H1 (cell line): ENCODE measurements around the gene PNRC2. TPM values are rescaled to one million over a fixed set of nuclear protein-coding genes. Genes with fewer than 3 reads are reported as not detected.

Experiments
- CHD2 ChIP-seq: IDR thresholded peaks from 2 replicates; pipeline ENCODE4 v1.6.1; 2012; ENCODE audit warnings: low read length, improper control_type of control experiment
- CREB1 ChIP-seq: IDR thresholded peaks from 2 replicates; pipeline ENCODE4 v1.6.1; 2012; ENCODE audit warnings: inconsistent platforms
- HDAC2 ChIP-seq, 2 experiments: fragments of 300-600 bp in 1 of 2; sonication (generic) in 1 of 2; IDR thresholded peaks; 2 replicates each; pipeline ENCODE4 v1.6.1; 2011 to 2012; ENCODE audit warnings: low read depth in 2 of 2, low read length in 2 of 2, mild to moderate bottlenecking in 2 of 2, moderate library complexity in 2 of 2, borderline replicate concordance in 1 of 2, inconsistent platforms in 1 of 2
- MAFK ChIP-seq: IDR thresholded peaks from 2 replicates; pipeline ENCODE4 v1.6.1; 2012; ENCODE audit warnings: low read depth, mild to moderate bottlenecking, improper control_type of control experiment, low read length
- RAD21 ChIP-seq, 2 experiments: IDR thresholded peaks in 1 of 2; conservative IDR thresholded peaks in 1 of 2; 2 replicates each; pipeline ENCODE4 v1.6.1; 2011; ENCODE audit warnings: low read depth in 2 of 2, low read length in 2 of 2, improper control_type of control experiment in 1 of 2, inconsistent platforms in 1 of 2, mild to moderate bottlenecking in 1 of 2, moderate library complexity in 1 of 2
- SIN3A ChIP-seq, 2 experiments: IDR thresholded peaks in 1 of 2; conservative IDR thresholded peaks in 1 of 2; 2 replicates each; pipeline ENCODE4 v1.6.1; 2011 to 2012; ENCODE audit warnings: low read length in 2 of 2, improper control_type of control experiment in 1 of 2, low read depth in 1 of 2, mild to moderate bottlenecking in 1 of 2
- SIRT6 ChIP-seq: IDR thresholded peaks from one replicate; pipeline ENCODE4 v1.7.1; 2012; ENCODE audit warnings: low read length, inconsistent platforms
- SIX5 ChIP-seq: IDR thresholded peaks from 2 replicates; pipeline ENCODE4 v1.6.1; 2011; ENCODE audit warnings: mild to moderate bottlenecking, low read depth, low read length
- TAF7 ChIP-seq: optimal IDR thresholded peaks from 2 replicates; pipeline ENCODE3; 2011; ENCODE audit warnings: low read depth, mild to moderate bottlenecking, inconsistent platforms, low read length, moderate library complexity, borderline replicate concordance
- polyA plus RNA-seq, 7 experiments: library from polyadenylated mRNA; depleted of rRNA in 3 of 7; stranded (reverse) in 5 of 7; unstranded in 2 of 7; fragments of >200 nt in 5 of 7; fragments of 200-250 nt in 2 of 7; gene quantifications; 1 replicate in 5 of 7; 2 replicates in 1 of 7; 4 replicates in 1 of 7; pipeline versions ENCODE4 v1.2.1 to v1.2.3, GENCODE V29; 2011 to 2013; ENCODE audit warnings: missing spikeins in 2 of 7, mixed read lengths in 2 of 7
- total RNA-seq: library from RNA; stranded (reverse); fragmentation: NEBNext Ultra II Directional; extraction: Animal tissue kit (Norgen Biotek cat#: 25700); gene quantifications from 2 replicates; pipeline ENCODE4 v1.2.1, GENCODE V29; 2021
- TF ChIP-seq, protein P1 (sequence below): fragments of 300-600 bp; sonication (generic); IDR thresholded peaks from 2 replicates; pipeline ENCODE4 v1.7.1; 2012; ENCODE audit warnings: low read length, moderate library complexity, mild to moderate bottlenecking, inconsistent platforms; ENCODE audit not compliant: insufficient replicate concordance
- TF ChIP-seq, protein P2 (sequence below): IDR thresholded peaks from 2 replicates; pipeline ENCODE4 v1.6.1; 2012; ENCODE audit warnings: inconsistent platforms

The PNRC2 gene
- total and polyA plus RNA-seq, 2 of the 8 experiments (the other 6 are each of a cell fraction or from before 2014, with no cell fraction given), result 57.5 to 147 TPM

DNA sequence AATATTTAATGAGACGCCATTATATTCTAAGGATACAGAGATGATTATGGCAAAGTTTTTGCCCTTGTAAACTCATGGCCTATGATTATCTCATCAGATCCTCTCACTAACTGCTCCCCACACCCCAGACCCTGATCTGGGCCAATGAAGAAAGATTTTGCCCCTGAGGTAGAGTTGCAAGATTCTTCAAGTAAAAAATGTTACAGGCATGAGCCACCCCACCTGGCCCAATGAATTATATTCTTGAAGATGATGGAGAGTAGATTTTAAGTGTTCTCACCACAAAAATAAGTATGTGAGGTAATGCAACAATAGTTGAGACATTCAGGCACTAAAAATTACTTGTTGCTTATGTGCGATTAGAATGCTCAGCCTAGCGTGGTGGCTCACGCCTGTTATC is 44.7 kb upstream of the PNRC2 start (continued):
- TF ChIP-seq, protein P1, sequence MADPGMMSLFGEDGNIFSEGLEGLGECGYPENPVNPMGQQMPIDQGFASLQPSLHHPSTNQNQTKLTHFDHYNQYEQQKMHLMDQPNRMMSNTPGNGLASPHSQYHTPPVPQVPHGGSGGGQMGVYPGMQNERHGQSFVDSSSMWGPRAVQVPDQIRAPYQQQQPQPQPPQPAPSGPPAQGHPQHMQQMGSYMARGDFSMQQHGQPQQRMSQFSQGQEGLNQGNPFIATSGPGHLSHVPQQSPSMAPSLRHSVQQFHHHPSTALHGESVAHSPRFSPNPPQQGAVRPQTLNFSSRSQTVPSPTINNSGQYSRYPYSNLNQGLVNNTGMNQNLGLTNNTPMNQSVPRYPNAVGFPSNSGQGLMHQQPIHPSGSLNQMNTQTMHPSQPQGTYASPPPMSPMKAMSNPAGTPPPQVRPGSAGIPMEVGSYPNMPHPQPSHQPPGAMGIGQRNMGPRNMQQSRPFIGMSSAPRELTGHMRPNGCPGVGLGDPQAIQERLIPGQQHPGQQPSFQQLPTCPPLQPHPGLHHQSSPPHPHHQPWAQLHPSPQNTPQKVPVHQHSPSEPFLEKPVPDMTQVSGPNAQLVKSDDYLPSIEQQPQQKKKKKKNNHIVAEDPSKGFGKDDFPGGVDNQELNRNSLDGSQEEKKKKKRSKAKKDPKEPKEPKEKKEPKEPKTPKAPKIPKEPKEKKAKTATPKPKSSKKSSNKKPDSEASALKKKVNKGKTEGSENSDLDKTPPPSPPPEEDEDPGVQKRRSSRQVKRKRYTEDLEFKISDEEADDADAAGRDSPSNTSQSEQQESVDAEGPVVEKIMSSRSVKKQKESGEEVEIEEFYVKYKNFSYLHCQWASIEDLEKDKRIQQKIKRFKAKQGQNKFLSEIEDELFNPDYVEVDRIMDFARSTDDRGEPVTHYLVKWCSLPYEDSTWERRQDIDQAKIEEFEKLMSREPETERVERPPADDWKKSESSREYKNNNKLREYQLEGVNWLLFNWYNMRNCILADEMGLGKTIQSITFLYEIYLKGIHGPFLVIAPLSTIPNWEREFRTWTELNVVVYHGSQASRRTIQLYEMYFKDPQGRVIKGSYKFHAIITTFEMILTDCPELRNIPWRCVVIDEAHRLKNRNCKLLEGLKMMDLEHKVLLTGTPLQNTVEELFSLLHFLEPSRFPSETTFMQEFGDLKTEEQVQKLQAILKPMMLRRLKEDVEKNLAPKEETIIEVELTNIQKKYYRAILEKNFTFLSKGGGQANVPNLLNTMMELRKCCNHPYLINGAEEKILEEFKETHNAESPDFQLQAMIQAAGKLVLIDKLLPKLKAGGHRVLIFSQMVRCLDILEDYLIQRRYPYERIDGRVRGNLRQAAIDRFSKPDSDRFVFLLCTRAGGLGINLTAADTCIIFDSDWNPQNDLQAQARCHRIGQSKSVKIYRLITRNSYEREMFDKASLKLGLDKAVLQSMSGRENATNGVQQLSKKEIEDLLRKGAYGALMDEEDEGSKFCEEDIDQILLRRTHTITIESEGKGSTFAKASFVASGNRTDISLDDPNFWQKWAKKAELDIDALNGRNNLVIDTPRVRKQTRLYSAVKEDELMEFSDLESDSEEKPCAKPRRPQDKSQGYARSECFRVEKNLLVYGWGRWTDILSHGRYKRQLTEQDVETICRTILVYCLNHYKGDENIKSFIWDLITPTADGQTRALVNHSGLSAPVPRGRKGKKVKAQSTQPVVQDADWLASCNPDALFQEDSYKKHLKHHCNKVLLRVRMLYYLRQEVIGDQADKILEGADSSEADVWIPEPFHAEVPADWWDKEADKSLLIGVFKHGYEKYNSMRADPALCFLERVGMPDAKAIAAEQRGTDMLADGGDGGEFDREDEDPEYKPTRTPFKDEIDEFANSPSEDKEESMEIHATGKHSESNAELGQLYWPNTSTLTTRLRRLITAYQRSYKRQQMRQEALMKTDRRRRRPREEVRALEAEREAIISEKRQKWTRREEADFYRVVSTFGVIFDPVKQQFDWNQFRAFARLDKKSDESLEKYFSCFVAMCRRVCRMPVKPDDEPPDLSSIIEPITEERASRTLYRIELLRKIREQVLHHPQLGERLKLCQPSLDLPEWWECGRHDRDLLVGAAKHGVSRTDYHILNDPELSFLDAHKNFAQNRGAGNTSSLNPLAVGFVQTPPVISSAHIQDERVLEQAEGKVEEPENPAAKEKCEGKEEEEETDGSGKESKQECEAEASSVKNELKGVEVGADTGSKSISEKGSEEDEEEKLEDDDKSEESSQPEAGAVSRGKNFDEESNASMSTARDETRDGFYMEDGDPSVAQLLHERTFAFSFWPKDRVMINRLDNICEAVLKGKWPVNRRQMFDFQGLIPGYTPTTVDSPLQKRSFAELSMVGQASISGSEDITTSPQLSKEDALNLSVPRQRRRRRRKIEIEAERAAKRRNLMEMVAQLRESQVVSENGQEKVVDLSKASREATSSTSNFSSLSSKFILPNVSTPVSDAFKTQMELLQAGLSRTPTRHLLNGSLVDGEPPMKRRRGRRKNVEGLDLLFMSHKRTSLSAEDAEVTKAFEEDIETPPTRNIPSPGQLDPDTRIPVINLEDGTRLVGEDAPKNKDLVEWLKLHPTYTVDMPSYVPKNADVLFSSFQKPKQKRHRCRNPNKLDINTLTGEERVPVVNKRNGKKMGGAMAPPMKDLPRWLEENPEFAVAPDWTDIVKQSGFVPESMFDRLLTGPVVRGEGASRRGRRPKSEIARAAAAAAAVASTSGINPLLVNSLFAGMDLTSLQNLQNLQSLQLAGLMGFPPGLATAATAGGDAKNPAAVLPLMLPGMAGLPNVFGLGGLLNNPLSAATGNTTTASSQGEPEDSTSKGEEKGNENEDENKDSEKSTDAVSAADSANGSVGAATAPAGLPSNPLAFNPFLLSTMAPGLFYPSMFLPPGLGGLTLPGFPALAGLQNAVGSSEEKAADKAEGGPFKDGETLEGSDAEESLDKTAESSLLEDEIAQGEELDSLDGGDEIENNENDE, result no peak
- TF ChIP-seq SIN3A (conservative IDR thresholded peaks at IDR 0.05 in 1 of 2, IDR thresholded peaks at IDR 0.05 in 1 of 2; ENCODE audit: low read depth in 1 of 2, low read length in 2 of 2), result no peak
- TF ChIP-seq SIRT6, result no peak
- TF ChIP-seq CREB1, result no peak
- no peak for TF ChIP-seq HDAC2 (IDR thresholded peaks at IDR 0.05; ENCODE audit: borderline replicate concordance in 1 of 2, low read depth in 2 of 2, low read length in 2 of 2)
- TF ChIP-seq TAF7, result no peak
- no peak for TF ChIP-seq CHD2
- no peak for TF ChIP-seq RAD21 (IDR thresholded peaks at IDR 0.05 in 1 of 2, conservative IDR thresholded peaks at IDR 0.05 in 1 of 2; ENCODE audit: low read depth in 2 of 2, low read length in 2 of 2)
- TF ChIP-seq MAFK, result no peak
- no peak for TF ChIP-seq SIX5
- TF ChIP-seq, protein P2, sequence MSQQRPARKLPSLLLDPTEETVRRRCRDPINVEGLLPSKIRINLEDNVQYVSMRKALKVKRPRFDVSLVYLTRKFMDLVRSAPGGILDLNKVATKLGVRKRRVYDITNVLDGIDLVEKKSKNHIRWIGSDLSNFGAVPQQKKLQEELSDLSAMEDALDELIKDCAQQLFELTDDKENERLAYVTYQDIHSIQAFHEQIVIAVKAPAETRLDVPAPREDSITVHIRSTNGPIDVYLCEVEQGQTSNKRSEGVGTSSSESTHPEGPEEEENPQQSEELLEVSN, result no peak
